Jurkat, Clone E6-1 (cell line): ENCODE measurements around the gene AMACR.

ENCODE experiments used
- DNase-seq: peaks from one replicate; pipeline ENCODE4 v3.0.0-alpha.2; 2011; ENCODE audit warnings: low read depth, low spot score
- H3K4me3 ChIP-seq: 2 replicates; pipeline ENCODE4 v1.5.1; 2011; ENCODE audit warnings: mild to moderate bottlenecking, low read length, control low read depth, moderate library complexity

The AMACR gene

DNA sequence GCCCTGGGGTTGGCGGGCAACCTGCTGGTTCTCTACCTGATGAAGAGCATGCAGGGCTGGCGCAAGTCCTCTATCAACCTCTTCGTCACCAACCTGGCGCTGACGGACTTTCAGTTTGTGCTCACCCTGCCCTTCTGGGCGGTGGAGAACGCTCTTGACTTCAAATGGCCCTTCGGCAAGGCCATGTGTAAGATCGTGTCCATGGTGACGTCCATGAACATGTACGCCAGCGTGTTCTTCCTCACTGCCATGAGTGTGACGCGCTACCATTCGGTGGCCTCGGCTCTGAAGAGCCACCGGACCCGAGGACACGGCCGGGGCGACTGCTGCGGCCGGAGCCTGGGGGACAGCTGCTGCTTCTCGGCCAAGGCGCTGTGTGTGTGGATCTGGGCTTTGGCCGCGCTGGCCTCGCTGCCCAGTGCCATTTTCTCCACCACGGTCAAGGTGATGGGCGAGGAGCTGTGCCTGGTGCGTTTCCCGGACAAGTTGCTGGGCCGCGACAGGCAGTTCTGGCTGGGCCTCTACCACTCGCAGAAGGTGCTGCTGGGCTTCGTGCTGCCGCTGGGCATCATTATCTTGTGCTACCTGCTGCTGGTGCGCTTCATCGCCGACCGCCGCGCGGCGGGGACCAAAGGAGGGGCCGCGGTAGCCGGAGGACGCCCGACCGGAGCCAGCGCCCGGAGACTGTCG is 70.7 kb downstream of the AMACR start:
- no peak overlapping the region for H3K4me3 ChIP-seq

DNA sequence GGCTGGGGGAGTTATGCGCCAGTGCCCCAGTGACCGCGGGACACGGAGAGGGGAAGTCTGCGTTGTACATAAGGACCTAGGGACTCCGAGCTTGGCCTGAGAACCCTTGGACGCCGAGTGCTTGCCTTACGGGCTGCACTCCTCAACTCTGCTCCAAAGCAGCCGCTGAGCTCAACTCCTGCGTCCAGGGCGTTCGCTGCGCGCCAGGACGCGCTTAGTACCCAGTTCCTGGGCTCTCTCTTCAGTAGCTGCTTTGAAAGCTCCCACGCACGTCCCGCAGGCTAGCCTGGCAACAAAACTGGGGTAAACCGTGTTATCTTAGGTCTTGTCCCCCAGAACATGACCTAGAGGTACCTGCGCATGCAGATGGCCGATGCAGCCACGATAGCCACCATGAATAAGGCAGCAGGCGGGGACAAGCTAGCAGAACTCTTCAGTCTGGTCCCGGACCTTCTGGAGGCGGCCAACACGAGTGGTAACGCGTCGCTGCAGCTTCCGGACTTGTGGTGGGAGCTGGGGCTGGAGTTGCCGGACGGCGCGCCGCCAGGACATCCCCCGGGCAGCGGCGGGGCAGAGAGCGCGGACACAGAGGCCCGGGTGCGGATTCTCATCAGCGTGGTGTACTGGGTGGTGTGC is 71.4 kb downstream of the AMACR start, which contains the start of gene RXFP3:
TSS of gene RXFP3 (plus strand) at position 6 of the 636 bp plus-strand sequence. CDS start at position 361, 355 bp downstream.
- no peak within 1 kb of the TSS for H3K4me3 ChIP-seq
- DNase-seq, result no peak

More for the DNA sequence above, 70.7 kb downstream of the AMACR start:
- DNase-seq, result no peak
